Stimulated activated CD4-positive, alpha-beta T cell treated with anti-CD3 and anti-CD28 coated beads, Interleukin-12 subunit alpha, Interleukin-12 subunit beta, amount 100 ng/mL, for 24 hours (primary cell): ENCODE data around the gene KRTAP12-2.
"Not testable (repeated sequence)": the region's sequence is repeated elsewhere in the genome, so short reads cannot be mapped to it uniquely, and the experiment has no call there.

Source experiments
- DNase-seq, 2 experiments: peaks; one replicate each; pipeline ENCODE4 v3.0.0-alpha.2; 2020; ENCODE audit warnings: low read depth in 2 of 2

Gene KRTAP12-2

GRCh38 chr21:44702111-44702972, 35.6 kb upstream of the KRTAP12-2 start:
- no peak for DNase-seq

- no peak for DNase-seq
These were observed 34.8 kb upstream of the KRTAP12-2 start for GRCh38 chr21:44701541-44701940.

- DNase-seq = no peak
These were observed 34.3 kb upstream of the KRTAP12-2 start for GRCh38 chr21:44701023-44701400.

- DNase-seq = no peak
These were observed 33.6 kb upstream of the KRTAP12-2 start for GRCh38 chr21:44700101-44701022.

GRCh38 chr21:44699502-44700001, 32.8 kb upstream of the KRTAP12-2 start:
- DNase-seq = no peak

- no peak for DNase-seq
These were observed 31.3 kb upstream of the KRTAP12-2 start for GRCh38 chr21:44697811-44698734.

- not testable (repeated sequence) for DNase-seq
These were observed 30.6 kb upstream of the KRTAP12-2 start, which contains the start of gene KRTAP10-12 for GRCh38 chr21:44697172-44697810. KRTAP10-12 (plus strand) TSS chr21:44697172; CDS start chr21:44697202, 30 bp downstream.

- DNase-seq = no peak
These were observed 29.8 kb upstream of the KRTAP12-2 start for GRCh38 chr21:44696572-44696971.

- DNase-seq = no peak
These were observed 28.9 kb upstream of the KRTAP12-2 start for GRCh38 chr21:44695641-44696040.

GRCh38 chr21:44695184-44695583, 28.5 kb upstream of the KRTAP12-2 start:
- no peak for DNase-seq

GRCh38 chr21:44694776-44695175, 28.0 kb upstream of the KRTAP12-2 start:
- DNase-seq = no peak

- no peak for DNase-seq
These were observed 26.2 kb upstream of the KRTAP12-2 start for GRCh38 chr21:44692798-44693512.

- no peak for DNase-seq
These were observed 25.0 kb upstream of the KRTAP12-2 start for GRCh38 chr21:44691686-44692085.

GRCh38 chr21:44689740-44690139, 23.0 kb upstream of the KRTAP12-2 start:
- not testable (repeated sequence) for DNase-seq

GRCh38 chr21:44687671-44688070, 20.9 kb upstream of the KRTAP12-2 start:
- no peak for DNase-seq

- no peak for DNase-seq
These were observed 20.3 kb upstream of the KRTAP12-2 start for GRCh38 chr21:44686843-44687561.

GRCh38 chr21:44686000-44686781, 19.5 kb upstream of the KRTAP12-2 start:
- no peak for DNase-seq

- not testable (repeated sequence) for DNase-seq
These were observed 18.3 kb upstream of the KRTAP12-2 start for GRCh38 chr21:44685050-44685449.

GRCh38 chr21:44684483-44684882, 17.8 kb upstream of the KRTAP12-2 start:
- DNase-seq = no peak
